Smooth muscle cell (in vitro differentiated cells): ENCODE measurements around the gene UCK1. TPM values are rescaled to one million over a fixed set of nuclear protein-coding genes. Genes with fewer than 3 reads are reported as not detected.

ENCODE experiments used
- DNase-seq: peaks from one replicate; lab custom pipeline; 2025; ENCODE audit not compliant: unreplicated experiment; lab: John Stamatoyannopoulos, UW
- H2AFZ ChIP-seq: fragments of 200-600 bp; sonication (generic); 2 replicates; pipeline ENCODE4 v1.6.0; 2016; ENCODE audit warnings: antibody characterized with exemption, low read depth, mild to moderate bottlenecking
- H3F3A ChIP-seq: fragments of 200-600 bp; sonication (generic); 2 replicates; pipeline ENCODE4 v1.6.0; 2017; ENCODE audit warnings: antibody characterized with exemption, low read depth
- H3K27ac ChIP-seq: fragments of 200-600 bp; sonication (generic); 2 replicates; pipeline ENCODE4 v1.5.1; 2016; ENCODE audit warnings: low read depth, mild to moderate bottlenecking
- H3K27me3 ChIP-seq: fragments of 200-600 bp; sonication (generic); 2 replicates; pipeline ENCODE4 v1.6.1; 2016; ENCODE audit warnings: low read depth, mild to moderate bottlenecking
- H3K36me3 ChIP-seq: fragments of 200-600 bp; sonication (generic); 2 replicates; pipeline ENCODE4 v1.5.1; 2016; ENCODE audit warnings: low read depth
- H3K4me1 ChIP-seq: fragments of 200-600 bp; sonication (generic); 2 replicates; pipeline ENCODE4 v1.5.1; 2016; ENCODE audit warnings: low read depth
- H3K4me2 ChIP-seq: fragments of 200-600 bp; sonication (generic); 2 replicates; pipeline ENCODE4 v1.6.0; 2016; ENCODE audit warnings: mild to moderate bottlenecking
- H3K4me3 ChIP-seq: fragments of 200-600 bp; sonication (generic); 2 replicates; pipeline ENCODE4 v1.5.1; 2016; ENCODE audit warnings: mild to moderate bottlenecking
- H3K79me2 ChIP-seq: fragments of 200-600 bp; sonication (generic); 2 replicates; pipeline ENCODE4 v1.6.0; 2016; ENCODE audit warnings: low read depth, mild to moderate bottlenecking
- H3K9ac ChIP-seq: fragments of 200-600 bp; sonication (generic); 2 replicates; pipeline ENCODE4 v1.6.0; 2016; ENCODE audit warnings: low read depth
- H3K9me3 ChIP-seq: fragments of 200-600 bp; sonication (generic); replicated peaks from 2 replicates; pipeline ENCODE4 v1.5.1; 2016; ENCODE audit warnings: low read depth
- H4K20me1 ChIP-seq: fragments of 200-600 bp; sonication (generic); 2 replicates; pipeline ENCODE4 v1.6.0; 2016; ENCODE audit warnings: low read depth
- CTCF ChIP-seq: fragments of 200-600 bp; sonication (generic); IDR thresholded peaks from 2 replicates; pipeline ENCODE4 v1.5.1; 2017; ENCODE audit warnings: borderline replicate concordance, mild to moderate bottlenecking, antibody characterized with exemption; ENCODE audit not compliant: insufficient read depth, poor library complexity, severe bottlenecking
- WGBS: methylation state at CpG from one replicate; pipeline ENCODE4 v1.1.7; 2016; ENCODE audit warnings: low lambda C conversion rate; 5-methylcytosine and 5-hydroxymethylcytosine counted together
- polyA plus RNA-seq: library from polyadenylated mRNA; unstranded; fragments of >200 nt; fragmentation: Nextera tagmentation; extraction: Ambion mirVana; gene quantifications from 2 replicates; pipeline ENCODE4 v1.2.1, GENCODE V29; 2016
- total RNA-seq: library from RNA; depleted of rRNA; stranded (reverse); fragments of >200 nt; gene quantifications from 2 replicates; pipeline ENCODE4 v1.2.3, GENCODE V29; 2014

Gene UCK1
- total and polyA plus RNA-seq, 2 experiments from 2014 or later = 9.7 to 20.2 TPM

GRCh38 chr9:131530546-131530919 lies 530 bp downstream of the UCK1 start:
- DNase-seq = peak; percentile 10
- H3K9me3 ChIP-seq = no peaks in the 10 kb centered on the region
- TF ChIP-seq CTCF = peak; percentile 17

GRCh38 chr9:131529597-131530545 lies 1.2 kb downstream of the UCK1 start:
- Histone ChIP-seq H3K27ac (no peak overlapping the region), H3K27me3 (no peaks in the 10 kb centered on the region), H3F3A (peaks cover 3% of the 10 kb centered on the region), H3K9me3 (no peaks in the 10 kb centered on the region), H3K4me2 (peak overlapping the region; percentile 99), H2AFZ (no peak overlapping the region), H3K79me2 (peaks cover 6% of the 10 kb centered on the region), H4K20me1 (no peaks in the 10 kb centered on the region), H3K4me1 (peaks cover 6% of the 10 kb centered on the region), H3K36me3 (no peaks in the 10 kb centered on the region), H3K4me3 (peak overlapping the region; percentile 98), H3K9ac (peak overlapping the region; percentile 82)
- WGBS = 76% methylated on average over 24 of the region's 24 CpGs
- no peak for TF ChIP-seq CTCF
- no peak for DNase-seq

More at GRCh38 chr9:131530546-131530919, 530 bp downstream of the UCK1 start:
- no peaks in the 10 kb centered on the region for H3K36me3 ChIP-seq
- H3K4me1 ChIP-seq = peaks cover 6% of the 10 kb centered on the region
- H3K27me3 ChIP-seq = no peaks in the 10 kb centered on the region
- H3F3A ChIP-seq = no peaks in the 10 kb centered on the region
- peak overlapping the region; percentile 98 for H3K4me3 ChIP-seq
- WGBS = 5% methylated on average over 22 of the region's 29 CpGs
- peaks cover 6% of the 10 kb centered on the region for H3K79me2 ChIP-seq
- peak overlapping the region; percentile 99 for H3K4me2 ChIP-seq
- no peak overlapping the region for H3K27ac ChIP-seq
- no peaks in the 10 kb centered on the region for H4K20me1 ChIP-seq
- peak overlapping the region; percentile 82 for H3K9ac ChIP-seq
- peak overlapping the region; percentile 79 for H2AFZ ChIP-seq

GRCh38 chr9:131528886-131529505 lies 2.1 kb downstream of the UCK1 start:
- no peak for TF ChIP-seq CTCF
- no peak overlapping the region for H2AFZ ChIP-seq
- peaks cover 6% of the 10 kb centered on the region for H4K20me1 ChIP-seq
- peaks cover 6% of the 10 kb centered on the region for H3K4me1 ChIP-seq
- peaks cover 6% of the 10 kb centered on the region for H3K79me2 ChIP-seq
- H3K27ac ChIP-seq = no peak overlapping the region
- H3K4me2 ChIP-seq = no peak overlapping the region
- peaks cover 10% of the 10 kb centered on the region for H3F3A ChIP-seq
- no peaks in the 10 kb centered on the region for H3K9me3 ChIP-seq
- H3K9ac ChIP-seq = no peak overlapping the region
- H3K36me3 ChIP-seq = no peaks in the 10 kb centered on the region
- WGBS = 96% methylated on average over 33 of the region's 35 CpGs
- no peak overlapping the region for H3K4me3 ChIP-seq
- no peaks in the 10 kb centered on the region for H3K27me3 ChIP-seq
- no peak for DNase-seq
